Measurements from ENCODE around the gene TMEM273.

DNA sequence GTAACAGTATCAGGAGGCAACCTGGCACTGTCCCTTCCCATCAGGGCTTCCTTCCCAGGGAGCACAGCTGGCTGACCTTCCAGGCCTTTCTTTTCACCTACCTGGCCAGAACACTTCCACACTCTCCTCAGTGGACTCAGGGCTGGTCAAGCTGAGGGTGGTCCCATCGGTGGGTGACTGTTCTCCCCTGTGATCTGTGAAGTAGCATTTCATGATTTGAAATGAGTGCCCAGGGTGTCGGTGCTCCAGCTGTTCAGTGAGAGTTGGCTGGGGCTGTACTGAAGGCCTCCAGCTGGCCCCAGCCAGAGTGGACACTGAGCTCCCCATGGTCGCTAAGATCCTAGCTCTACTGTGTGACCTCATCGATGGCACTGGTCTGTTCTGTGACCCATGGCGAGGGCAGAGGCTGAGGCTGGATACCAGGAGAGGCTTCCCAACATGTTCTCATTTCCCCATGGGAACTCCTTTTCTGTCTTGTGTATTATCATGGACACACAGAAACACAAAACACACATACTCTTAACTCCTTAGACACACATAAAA lies 54.4 kb downstream of the TMEM273 start, which contains the start of gene FAM170B:
- TF ChIP-seq CBFB (CRISPR knock-in tag; IDR thresholded peaks at IDR 0.05; ENCODE audit: low read depth) (no peak), ZNF138 (CRISPR knock-in tag; conservative IDR thresholded peaks at IDR 0.05) (no peak), CREB1 (CRISPR knock-in tag; IDR thresholded peaks at IDR 0.05) (no peak), ZNF317 (CRISPR knock-in tag; IDR thresholded peaks at IDR 0.05; ENCODE audit: borderline replicate concordance, low read depth) (no peak), ZNF396 (CRISPR knock-in tag; IDR thresholded peaks at IDR 0.05; ENCODE audit: borderline replicate concordance) (no peak), RELA (CRISPR knock-in tag; IDR thresholded peaks at IDR 0.05; ENCODE audit: borderline replicate concordance) (no peak), TP53 (CRISPR knock-in tag; IDR thresholded peaks at IDR 0.05) (no peak)
- TF ChIP-seq, protein P1, sequence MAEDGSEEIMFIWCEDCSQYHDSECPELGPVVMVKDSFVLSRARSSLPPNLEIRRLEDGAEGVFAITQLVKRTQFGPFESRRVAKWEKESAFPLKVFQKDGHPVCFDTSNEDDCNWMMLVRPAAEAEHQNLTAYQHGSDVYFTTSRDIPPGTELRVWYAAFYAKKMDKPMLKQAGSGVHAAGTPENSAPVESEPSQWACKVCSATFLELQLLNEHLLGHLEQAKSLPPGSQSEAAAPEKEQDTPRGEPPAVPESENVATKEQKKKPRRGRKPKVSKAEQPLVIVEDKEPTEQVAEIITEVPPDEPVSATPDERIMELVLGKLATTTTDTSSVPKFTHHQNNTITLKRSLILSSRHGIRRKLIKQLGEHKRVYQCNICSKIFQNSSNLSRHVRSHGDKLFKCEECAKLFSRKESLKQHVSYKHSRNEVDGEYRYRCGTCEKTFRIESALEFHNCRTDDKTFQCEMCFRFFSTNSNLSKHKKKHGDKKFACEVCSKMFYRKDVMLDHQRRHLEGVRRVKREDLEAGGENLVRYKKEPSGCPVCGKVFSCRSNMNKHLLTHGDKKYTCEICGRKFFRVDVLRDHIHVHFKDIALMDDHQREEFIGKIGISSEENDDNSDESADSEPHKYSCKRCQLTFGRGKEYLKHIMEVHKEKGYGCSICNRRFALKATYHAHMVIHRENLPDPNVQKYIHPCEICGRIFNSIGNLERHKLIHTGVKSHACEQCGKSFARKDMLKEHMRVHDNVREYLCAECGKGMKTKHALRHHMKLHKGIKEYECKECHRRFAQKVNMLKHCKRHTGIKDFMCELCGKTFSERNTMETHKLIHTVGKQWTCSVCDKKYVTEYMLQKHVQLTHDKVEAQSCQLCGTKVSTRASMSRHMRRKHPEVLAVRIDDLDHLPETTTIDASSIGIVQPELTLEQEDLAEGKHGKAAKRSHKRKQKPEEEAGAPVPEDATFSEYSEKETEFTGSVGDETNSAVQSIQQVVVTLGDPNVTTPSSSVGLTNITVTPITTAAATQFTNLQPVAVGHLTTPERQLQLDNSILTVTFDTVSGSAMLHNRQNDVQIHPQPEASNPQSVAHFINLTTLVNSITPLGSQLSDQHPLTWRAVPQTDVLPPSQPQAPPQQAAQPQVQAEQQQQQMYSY (CRISPR knock-in tag; IDR thresholded peaks at IDR 0.05) = no peak
- TF ChIP-seq, protein P2, sequence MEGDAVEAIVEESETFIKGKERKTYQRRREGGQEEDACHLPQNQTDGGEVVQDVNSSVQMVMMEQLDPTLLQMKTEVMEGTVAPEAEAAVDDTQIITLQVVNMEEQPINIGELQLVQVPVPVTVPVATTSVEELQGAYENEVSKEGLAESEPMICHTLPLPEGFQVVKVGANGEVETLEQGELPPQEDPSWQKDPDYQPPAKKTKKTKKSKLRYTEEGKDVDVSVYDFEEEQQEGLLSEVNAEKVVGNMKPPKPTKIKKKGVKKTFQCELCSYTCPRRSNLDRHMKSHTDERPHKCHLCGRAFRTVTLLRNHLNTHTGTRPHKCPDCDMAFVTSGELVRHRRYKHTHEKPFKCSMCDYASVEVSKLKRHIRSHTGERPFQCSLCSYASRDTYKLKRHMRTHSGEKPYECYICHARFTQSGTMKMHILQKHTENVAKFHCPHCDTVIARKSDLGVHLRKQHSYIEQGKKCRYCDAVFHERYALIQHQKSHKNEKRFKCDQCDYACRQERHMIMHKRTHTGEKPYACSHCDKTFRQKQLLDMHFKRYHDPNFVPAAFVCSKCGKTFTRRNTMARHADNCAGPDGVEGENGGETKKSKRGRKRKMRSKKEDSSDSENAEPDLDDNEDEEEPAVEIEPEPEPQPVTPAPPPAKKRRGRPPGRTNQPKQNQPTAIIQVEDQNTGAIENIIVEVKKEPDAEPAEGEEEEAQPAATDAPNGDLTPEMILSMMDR (IDR thresholded peaks at IDR 0.05) = no peak
- TF ChIP-seq, protein P3, sequence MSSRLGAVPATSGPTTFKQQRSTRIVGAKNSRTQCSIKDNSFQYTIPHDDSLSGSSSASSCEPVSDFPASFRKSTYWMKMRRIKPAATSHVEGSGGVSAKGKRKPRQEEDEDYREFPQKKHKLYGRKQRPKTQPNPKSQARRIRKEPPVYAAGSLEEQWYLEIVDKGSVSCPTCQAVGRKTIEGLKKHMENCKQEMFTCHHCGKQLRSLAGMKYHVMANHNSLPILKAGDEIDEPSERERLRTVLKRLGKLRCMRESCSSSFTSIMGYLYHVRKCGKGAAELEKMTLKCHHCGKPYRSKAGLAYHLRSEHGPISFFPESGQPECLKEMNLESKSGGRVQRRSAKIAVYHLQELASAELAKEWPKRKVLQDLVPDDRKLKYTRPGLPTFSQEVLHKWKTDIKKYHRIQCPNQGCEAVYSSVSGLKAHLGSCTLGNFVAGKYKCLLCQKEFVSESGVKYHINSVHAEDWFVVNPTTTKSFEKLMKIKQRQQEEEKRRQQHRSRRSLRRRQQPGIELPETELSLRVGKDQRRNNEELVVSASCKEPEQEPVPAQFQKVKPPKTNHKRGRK (CRISPR knock-in tag; IDR thresholded peaks at IDR 0.05; ENCODE audit: borderline replicate concordance) = no peak
- TF ChIP-seq, protein P4, sequence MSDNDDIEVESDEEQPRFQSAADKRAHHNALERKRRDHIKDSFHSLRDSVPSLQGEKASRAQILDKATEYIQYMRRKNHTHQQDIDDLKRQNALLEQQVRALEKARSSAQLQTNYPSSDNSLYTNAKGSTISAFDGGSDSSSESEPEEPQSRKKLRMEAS (CRISPR knock-in tag; IDR thresholded peaks at IDR 0.05) = no peak
